Stimulated activated effector memory CD8-positive, alpha-beta T cell treated with anti-CD3 and anti-CD28 coated beads, Interleukin-12 subunit alpha, Interleukin-12 subunit beta, amount 100 ng/mL, for 72 hours (primary cell): ENCODE results near the gene PCOLCE2.

Experiments
- ATAC-seq: fragments of 150-1000 bp; cut with Tn5 transposase; 2 replicates; pipeline ENCODE4 v1.10.0; 2021
- DNase-seq, 2 donors: peaks; one replicate each; pipeline ENCODE4 v3.0.0; 2021 to 2022; ENCODE audit warnings: low spot score in 2 of 2
- H3K27ac Mint-ChIP-seq: one replicate; pipeline ENCODE4 v1.8.0; 2022; ENCODE audit warnings: mild to moderate bottlenecking, mixed read lengths
- H3K36me3 Mint-ChIP-seq: one replicate; pipeline ENCODE4 v1.8.0; 2022; ENCODE audit warnings: mild to moderate bottlenecking, mixed read lengths
- H3K4me1 Mint-ChIP-seq: one replicate; pipeline ENCODE4 v1.8.0; 2022; ENCODE audit warnings: mixed read lengths
- H3K4me3 Mint-ChIP-seq: one replicate; pipeline ENCODE4 v1.8.0; 2022; ENCODE audit warnings: mild to moderate bottlenecking, mixed read lengths
- H3K9me3 Mint-ChIP-seq: one replicate; pipeline ENCODE4 v1.8.0; 2022; ENCODE audit warnings: mixed read lengths

PCOLCE2 gene

DNA sequence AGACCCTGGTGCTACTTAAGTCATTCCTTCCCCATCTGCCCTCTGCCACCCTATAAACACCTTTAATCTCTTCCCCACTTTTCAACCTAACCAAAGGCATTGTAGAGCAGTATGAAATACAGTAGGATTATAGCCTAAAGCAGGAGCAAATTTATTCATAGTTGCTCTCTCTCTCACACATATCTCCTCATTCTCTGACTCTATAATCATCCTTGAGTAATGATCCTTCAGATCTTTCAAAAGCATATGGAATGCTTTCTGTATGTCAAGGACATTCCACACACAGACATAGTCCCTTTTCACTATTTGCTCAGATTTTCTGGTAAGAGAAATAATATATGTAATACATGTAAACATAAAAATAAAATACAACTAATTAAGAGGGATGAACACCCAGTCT is 111.0 kb downstream of the PCOLCE2 start:
- Mint-ChIP-seq H3K36me3 (no peaks in the 10 kb centered on the region), H3K9me3 (peaks cover 3% of the 10 kb centered on the region), H3K4me1 (no peaks in the 10 kb centered on the region), H3K27ac (no peak overlapping the region), H3K4me3 (no peak overlapping the region)
- DNase-seq (no peak), ATAC-seq (no peak)

DNA sequence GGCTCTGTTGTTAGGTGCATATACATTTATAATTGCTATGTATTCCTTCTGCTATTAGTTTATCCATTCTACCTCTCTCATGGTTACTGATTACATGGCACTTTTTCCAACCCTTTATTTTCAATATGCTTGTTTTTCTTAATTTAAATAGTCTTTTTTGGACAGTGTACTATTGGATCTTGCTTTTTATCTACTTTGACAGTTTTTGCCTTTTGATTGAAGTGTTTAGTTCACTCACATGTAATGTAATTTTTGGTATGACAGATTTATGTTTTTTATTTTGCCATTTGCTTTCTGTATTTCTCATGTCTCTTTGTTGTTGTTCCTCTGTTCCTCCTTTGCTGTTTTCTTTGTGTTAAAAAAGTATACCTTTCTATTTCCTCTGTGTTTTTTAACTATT is 120.5 kb downstream of the PCOLCE2 start:
- Mint-ChIP-seq H3K4me3 (no peak overlapping the region), H3K4me1 (no peaks in the 10 kb centered on the region), H3K36me3 (peaks cover 5% of the 10 kb centered on the region), H3K27ac (no peak overlapping the region), H3K9me3 (peaks cover 15% of the 10 kb centered on the region)
- DNase-seq: no peak
- ATAC-seq: no peak
